ENCODE data around the gene GOLGA7B.

The GOLGA7B gene

GRCh38 chr10:97903128-97904017 lies 53.7 kb downstream of the GOLGA7B start:
- Histone ChIP-seq H3K4ac (ENCODE audit: low read depth in 1 of 2, low read length in 2 of 2) (no peak overlapping the region), H3K27ac (ENCODE audit: low read length, poor library complexity, severe bottlenecking) (no peak overlapping the region), H3K9me3 (ENCODE audit: control insufficient read depth, low read length) (no peaks in the 10 kb centered on the region), H2AK5ac (ENCODE audit: low read length, severe bottlenecking) (no peak overlapping the region), H2AFZ (ENCODE audit: low read depth, low read length) (no peak overlapping the region), H3K9ac (ENCODE audit: low read length) (no peak overlapping the region), H3K4me2 (ENCODE audit: low read length, poor library complexity, severe bottlenecking) (no peak overlapping the region), H3K4me1 (ENCODE audit: control insufficient read depth, insufficient read depth, low read depth, low read length) (peaks cover 4% of the 10 kb centered on the region), H3K14ac (ENCODE audit: low read length in 2 of 2) (no peak overlapping the region), H3K36me3 (ENCODE audit: control insufficient read depth in 1 of 2, insufficient read depth in 2 of 2, low read depth in 1 of 2, low read length in 2 of 2) (no peaks in the 10 kb centered on the region), H2BK12ac (ENCODE audit: low read length in 2 of 2) (no peak overlapping the region), H3K4me3 (ENCODE audit: insufficient read depth in 1 of 2, low read depth in 1 of 2, low read length in 2 of 2) (no peak overlapping the region), H3K27me3 (ENCODE audit: control insufficient read depth in 1 of 2, insufficient read depth in 1 of 2, low read length in 2 of 2) (peaks cover 54 to 86% of the 10 kb centered on the region in 2 experiments), H4K91ac (ENCODE audit: low read length) (no peak overlapping the region), H2BK15ac (ENCODE audit: low read depth, poor library complexity, severe bottlenecking) (no peak overlapping the region), H2BK5ac (ENCODE audit: low read depth, low read length, poor library complexity, severe bottlenecking) (no peak overlapping the region), H4K8ac (ENCODE audit: low read length) (no peak overlapping the region), H2BK120ac (ENCODE audit: low read depth, low read length) (no peak overlapping the region), H3K18ac (ENCODE audit: low read depth in 1 of 2, low read length in 2 of 2) (no peak overlapping the region), H3K79me1 (replicated peaks; ENCODE audit: low read length, poor library complexity, severe bottlenecking) (no peaks in the 10 kb centered on the region), H3K23ac (ENCODE audit: low read length in 2 of 2) (no peak overlapping the region)
- WGBS: 74% methylated on average over 8 of the region's 9 CpGs
- DNase-seq: no peak

DNA sequence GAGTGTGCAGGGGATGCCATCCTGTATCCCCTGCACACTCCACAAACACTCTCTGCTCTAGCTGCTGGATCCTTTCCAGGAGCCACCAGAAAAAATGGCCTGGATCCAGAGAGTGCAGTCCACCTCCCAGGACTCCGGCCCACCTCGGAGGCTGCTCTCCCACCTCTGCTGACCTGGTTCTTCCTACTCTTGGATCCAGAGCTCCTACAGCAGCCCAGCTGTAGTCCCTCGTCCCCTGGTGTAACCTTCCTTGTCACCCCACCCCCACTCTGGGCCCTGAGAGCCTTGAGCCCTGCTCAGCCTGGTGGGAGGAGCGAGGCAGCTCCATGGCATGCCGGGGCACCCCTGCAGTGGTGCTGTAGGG lies 54.4 kb downstream of the GOLGA7B start:
- H3K27me3 ChIP-seq (ENCODE audit: control insufficient read depth in 1 of 2, insufficient read depth in 1 of 2, low read length in 2 of 2): peaks cover 56 to 86% of the 10 kb centered on the region in 2 experiments
- no peak overlapping the region for H2BK5ac ChIP-seq (ENCODE audit: low read depth, low read length, poor library complexity, severe bottlenecking)
- no peaks in the 10 kb centered on the region for H3K36me3 ChIP-seq (ENCODE audit: control insufficient read depth in 1 of 2, insufficient read depth in 2 of 2, low read depth in 1 of 2, low read length in 2 of 2)
- H2AK5ac ChIP-seq (ENCODE audit: low read length, severe bottlenecking): no peak overlapping the region
- H3K4me2 ChIP-seq (ENCODE audit: low read length, poor library complexity, severe bottlenecking): no peak overlapping the region
- no peak overlapping the region for H4K91ac ChIP-seq (ENCODE audit: low read length)
- H3K18ac ChIP-seq (ENCODE audit: low read depth in 1 of 2, low read length in 2 of 2): no peak overlapping the region
- H2BK120ac ChIP-seq (ENCODE audit: low read depth, low read length): no peak overlapping the region
- no peak overlapping the region for H4K8ac ChIP-seq (ENCODE audit: low read length)
- no peak overlapping the region for H3K4me3 ChIP-seq (ENCODE audit: insufficient read depth in 1 of 2, low read depth in 1 of 2, low read length in 2 of 2)
- H3K23ac ChIP-seq (ENCODE audit: low read length in 2 of 2): no peak overlapping the region
- no peak overlapping the region for H3K27ac ChIP-seq (ENCODE audit: low read length, poor library complexity, severe bottlenecking)
- DNase-seq: no peak
- no peaks in the 10 kb centered on the region for H3K79me1 ChIP-seq (replicated peaks; ENCODE audit: low read length, poor library complexity, severe bottlenecking)
- H3K4ac ChIP-seq (ENCODE audit: low read depth in 1 of 2, low read length in 2 of 2): no peak overlapping the region
- H3K4me1 ChIP-seq (ENCODE audit: control insufficient read depth, insufficient read depth, low read depth, low read length): peaks cover 1% of the 10 kb centered on the region
- no peak overlapping the region for H2AFZ ChIP-seq (ENCODE audit: low read depth, low read length)
- no peaks in the 10 kb centered on the region for H3K9me3 ChIP-seq (ENCODE audit: control insufficient read depth, low read length)
- WGBS: 90% methylated on average over 2 of the region's 5 CpGs
- no peak overlapping the region for H3K9ac ChIP-seq (ENCODE audit: low read length)
- H2BK15ac ChIP-seq (ENCODE audit: low read depth, poor library complexity, severe bottlenecking): no peak overlapping the region
- no peak overlapping the region for H2BK12ac ChIP-seq (ENCODE audit: low read length in 2 of 2)
- no peak overlapping the region for H3K14ac ChIP-seq (ENCODE audit: low read length in 2 of 2)

DNA sequence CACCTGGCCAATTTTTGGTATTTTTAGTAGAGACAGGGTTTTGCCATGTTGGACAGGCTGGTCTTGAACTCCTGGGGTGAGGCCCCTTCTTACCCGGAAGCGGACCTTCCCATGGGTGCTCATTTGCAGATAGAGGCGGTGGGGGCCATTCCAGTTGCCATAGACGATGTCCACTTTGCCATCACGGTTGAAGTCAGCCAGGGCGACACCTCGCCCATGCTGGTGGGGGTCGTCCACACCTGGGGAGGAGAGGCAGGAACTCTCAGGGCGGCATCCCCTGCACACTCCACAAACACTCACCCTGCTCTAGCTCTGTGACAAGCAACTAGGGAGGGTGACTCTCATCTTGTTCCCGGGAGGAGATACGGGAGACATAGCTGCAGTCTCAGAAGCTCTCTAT lies 54.9 kb downstream of the GOLGA7B start:
- H2AFZ ChIP-seq (ENCODE audit: low read depth, low read length): no peak overlapping the region
- no peak overlapping the region for H4K91ac ChIP-seq (ENCODE audit: low read length)
- no peak overlapping the region for H2BK120ac ChIP-seq (ENCODE audit: low read depth, low read length)
- no peak overlapping the region for H3K4me2 ChIP-seq (ENCODE audit: low read length, poor library complexity, severe bottlenecking)
- no peak overlapping the region for H2BK5ac ChIP-seq (ENCODE audit: low read depth, low read length, poor library complexity, severe bottlenecking)
- no peak overlapping the region for H3K27ac ChIP-seq (ENCODE audit: low read length, poor library complexity, severe bottlenecking)
- H2BK15ac ChIP-seq (ENCODE audit: low read depth, poor library complexity, severe bottlenecking): no peak overlapping the region
- H3K9me3 ChIP-seq (ENCODE audit: control insufficient read depth, low read length): no peaks in the 10 kb centered on the region
- H3K23ac ChIP-seq (ENCODE audit: low read length in 2 of 2): no peak overlapping the region
- H3K36me3 ChIP-seq (ENCODE audit: control insufficient read depth in 1 of 2, insufficient read depth in 2 of 2, low read depth in 1 of 2, low read length in 2 of 2): no peaks in the 10 kb centered on the region
- no peak overlapping the region for H2AK5ac ChIP-seq (ENCODE audit: low read length, severe bottlenecking)
- H2BK12ac ChIP-seq (ENCODE audit: low read length in 2 of 2): no peak overlapping the region
- no peak overlapping the region for H4K8ac ChIP-seq (ENCODE audit: low read length)
- H3K27me3 ChIP-seq (ENCODE audit: control insufficient read depth in 1 of 2, insufficient read depth in 1 of 2, low read length in 2 of 2): peaks cover 59 to 86% of the 10 kb centered on the region in 2 experiments
- no peak overlapping the region for H3K4ac ChIP-seq (ENCODE audit: low read depth in 1 of 2, low read length in 2 of 2)
- 83% methylated on average over 10 of the region's 11 CpGs for WGBS
- H3K9ac ChIP-seq (ENCODE audit: low read length): no peak overlapping the region
- no peak overlapping the region for H3K14ac ChIP-seq (ENCODE audit: low read length in 2 of 2)
- H3K4me1 ChIP-seq (ENCODE audit: control insufficient read depth, insufficient read depth, low read depth, low read length): peaks cover 1% of the 10 kb centered on the region
- H3K79me1 ChIP-seq (replicated peaks; ENCODE audit: low read length, poor library complexity, severe bottlenecking): no peaks in the 10 kb centered on the region
- no peak for DNase-seq
- H3K18ac ChIP-seq (ENCODE audit: low read depth in 1 of 2, low read length in 2 of 2): no peak overlapping the region
- H3K4me3 ChIP-seq (ENCODE audit: insufficient read depth in 1 of 2, low read depth in 1 of 2, low read length in 2 of 2): no peak overlapping the region

DNA sequence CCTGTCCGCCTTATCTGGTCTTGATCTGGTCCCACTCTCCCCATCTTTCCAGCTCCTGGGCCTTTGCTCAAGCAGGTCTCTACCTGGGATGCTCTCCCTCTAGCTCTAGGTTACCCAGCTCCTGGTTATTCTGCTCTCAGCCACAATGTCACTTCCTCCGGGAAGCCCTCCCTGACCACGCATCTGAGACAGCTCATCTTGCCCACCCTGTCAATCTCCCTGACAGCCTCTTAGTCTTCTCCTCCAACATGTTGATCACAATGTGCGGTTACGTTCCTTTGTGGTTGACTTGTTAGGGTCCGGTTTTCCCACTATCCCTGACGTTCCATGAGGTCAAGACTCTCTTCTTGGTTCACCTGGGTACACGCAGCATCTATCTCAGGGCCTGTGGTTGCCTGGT lies 55.6 kb downstream of the GOLGA7B start:
- H4K91ac ChIP-seq (ENCODE audit: low read length): no peak overlapping the region
- H2BK15ac ChIP-seq (ENCODE audit: low read depth, poor library complexity, severe bottlenecking): no peak overlapping the region
- H3K27ac ChIP-seq (ENCODE audit: low read length, poor library complexity, severe bottlenecking): no peak overlapping the region
- H3K4me1 ChIP-seq (ENCODE audit: control insufficient read depth, insufficient read depth, low read depth, low read length): peaks cover 1% of the 10 kb centered on the region
- no peak overlapping the region for H3K9ac ChIP-seq (ENCODE audit: low read length)
- H3K14ac ChIP-seq (ENCODE audit: low read length in 2 of 2): no peak overlapping the region
- DNase-seq: no peak
- no peak overlapping the region for H4K8ac ChIP-seq (ENCODE audit: low read length)
- no peaks in the 10 kb centered on the region for H3K9me3 ChIP-seq (ENCODE audit: control insufficient read depth, low read length)
- H3K27me3 ChIP-seq (ENCODE audit: control insufficient read depth in 1 of 2, insufficient read depth in 1 of 2, low read length in 2 of 2): peaks cover 56 to 87% of the 10 kb centered on the region in 2 experiments
- H2BK12ac ChIP-seq (ENCODE audit: low read length in 2 of 2): no peak overlapping the region
- WGBS: 84% methylated on average over 8 of the region's 8 CpGs
- H3K23ac ChIP-seq (ENCODE audit: low read length in 2 of 2): no peak overlapping the region
- H3K4me2 ChIP-seq (ENCODE audit: low read length, poor library complexity, severe bottlenecking): no peak overlapping the region
- no peak overlapping the region for H3K4me3 ChIP-seq (ENCODE audit: insufficient read depth in 1 of 2, low read depth in 1 of 2, low read length in 2 of 2)
- H2BK5ac ChIP-seq (ENCODE audit: low read depth, low read length, poor library complexity, severe bottlenecking): no peak overlapping the region
- H3K18ac ChIP-seq (ENCODE audit: low read depth in 1 of 2, low read length in 2 of 2): no peak overlapping the region
- H3K79me1 ChIP-seq (replicated peaks; ENCODE audit: low read length, poor library complexity, severe bottlenecking): no peaks in the 10 kb centered on the region
- H2BK120ac ChIP-seq (ENCODE audit: low read depth, low read length): no peak overlapping the region
- H2AFZ ChIP-seq (ENCODE audit: low read depth, low read length): no peak overlapping the region
- H3K4ac ChIP-seq (ENCODE audit: low read depth in 1 of 2, low read length in 2 of 2): no peak overlapping the region
- no peak overlapping the region for H2AK5ac ChIP-seq (ENCODE audit: low read length, severe bottlenecking)
- H3K36me3 ChIP-seq (ENCODE audit: control insufficient read depth in 1 of 2, insufficient read depth in 2 of 2, low read depth in 1 of 2, low read length in 2 of 2): no peaks in the 10 kb centered on the region
